ENCODE results near the gene MT1H. TPM values are rescaled to one million over a fixed set of nuclear protein-coding genes. Genes with fewer than 3 reads are reported as not detected.

The MT1H gene
- total RNA-seq, 2 experiments from 2014 or later: not detected

GRCh38 chr16:56689171-56689570 is 19.6 kb downstream of the MT1H start:
- Mint-ChIP-seq H3K4me1 (peaks cover 3% of the 10 kb centered on the region), H3K27me3 (peaks cover 2% of the 10 kb centered on the region), H3K36me3 (peaks cover 6% of the 10 kb centered on the region), H3K4me3 (no peak overlapping the region), H3K27ac (no peak overlapping the region), H3K9me3 (peaks cover 4% of the 10 kb centered on the region)
- no peak for ATAC-seq (ENCODE audit: low read depth)
- no peak for DNase-seq
- POLR2A ChIA-PET: no interaction called here

GRCh38 chr16:56690420-56691122 is 21.0 kb downstream of the MT1H start:
- POLR2A ChIA-PET: interaction anchor here (0.7 to 1.5 kb wide), 2 partner anchors 8 to 84 kb away, joined by 3 to 4 read pairs; partner anchors contain the start of gene MT1X
- Mint-ChIP-seq H3K27ac (no peak overlapping the region), H3K9me3 (peaks cover 4% of the 10 kb centered on the region), H3K4me1 (no peaks in the 10 kb centered on the region), H3K27me3 (peaks cover 2% of the 10 kb centered on the region), H3K36me3 (peaks cover 3% of the 10 kb centered on the region), H3K4me3 (no peak overlapping the region)
- no peak for DNase-seq
- no peak for ATAC-seq (ENCODE audit: low read depth)

- Mint-ChIP-seq H3K27me3 (peaks cover 2% of the 10 kb centered on the region), H3K9me3 (peaks cover 1% of the 10 kb centered on the region), H3K27ac (no peak overlapping the region), H3K4me3 (no peak overlapping the region), H3K4me1 (no peaks in the 10 kb centered on the region), H3K36me3 (no peaks in the 10 kb centered on the region)
- no peak for ATAC-seq (ENCODE audit: low read depth)
- no peak for DNase-seq
- POLR2A ChIA-PET: no interaction called here
Measured at GRCh38 chr16:56691885-56692284, 22.3 kb downstream of the MT1H start.

- H3K4me3 Mint-ChIP-seq: no peak overlapping the region
- POLR2A ChIA-PET: interaction anchor here (1.1 kb wide), 1 partner anchor 13 kb away, joined by 6 read pairs; the partner anchor contains the start of gene MT1X
- peaks cover 1% of the 10 kb centered on the region for H3K9me3 Mint-ChIP-seq
- no peak for DNase-seq
- no peaks in the 10 kb centered on the region for H3K4me1 Mint-ChIP-seq
- peaks cover 2% of the 10 kb centered on the region for H3K27me3 Mint-ChIP-seq
- ATAC-seq (ENCODE audit: low read depth): no peak
- peaks cover 2% of the 10 kb centered on the region for H3K36me3 Mint-ChIP-seq
- no peak overlapping the region for H3K27ac Mint-ChIP-seq
Measured at GRCh38 chr16:56695246-56695645, 25.6 kb downstream of the MT1H start.

GRCh38 chr16:56697456-56698155 is 28.0 kb downstream of the MT1H start:
- Mint-ChIP-seq H3K36me3 (peaks cover 2% of the 10 kb centered on the region), H3K4me1 (peaks cover 10% of the 10 kb centered on the region), H3K9me3 (no peaks in the 10 kb centered on the region), H3K27me3 (no peaks in the 10 kb centered on the region), H3K27ac (no peak overlapping the region), H3K4me3 (no peak overlapping the region)
- POLR2A ChIA-PET: interaction anchor here (1.6 kb wide), 1 partner anchor 15 kb away, joined by 7 read pairs; the partner anchor contains the start of gene MT1X
- ATAC-seq (ENCODE audit: low read depth): no peak
- DNase-seq: no peak

GRCh38 chr16:56700195-56700594 is 30.6 kb downstream of the MT1H start:
- Mint-ChIP-seq H3K9me3 (no peaks in the 10 kb centered on the region), H3K27me3 (no peaks in the 10 kb centered on the region), H3K4me1 (peaks cover 10% of the 10 kb centered on the region), H3K36me3 (peaks cover 2% of the 10 kb centered on the region), H3K27ac (no peak overlapping the region), H3K4me3 (no peak overlapping the region)
- POLR2A ChIA-PET: interaction anchor here (2.7 kb wide), 1 partner anchor 18 kb away, joined by 28 read pairs; the partner anchor contains the start of gene MT1X
- DNase-seq: no peak
- ATAC-seq (ENCODE audit: low read depth): no peak

- Mint-ChIP-seq H3K27ac (no peak overlapping the region), H3K27me3 (no peaks in the 10 kb centered on the region)
- ATAC-seq (ENCODE audit: low read depth): no peak
Measured at GRCh38 chr16:56700631-56701030, 31.0 kb downstream of the MT1H start.

GRCh38 chr16:56701534-56701933 is 31.9 kb downstream of the MT1H start:
- H3K4me1 Mint-ChIP-seq: peaks cover 13% of the 10 kb centered on the region
- no peak for DNase-seq
- H3K27ac Mint-ChIP-seq: peak overlapping the region; percentile 32
- no peaks in the 10 kb centered on the region for H3K9me3 Mint-ChIP-seq
- H3K36me3 Mint-ChIP-seq: peaks cover 2% of the 10 kb centered on the region
- no peak overlapping the region for H3K4me3 Mint-ChIP-seq
- H3K27me3 Mint-ChIP-seq: no peaks in the 10 kb centered on the region
- POLR2A ChIA-PET: interaction anchor here (0.7 to 2.7 kb wide), 10 partner anchors 9 to 124 kb away, joined by 3 to 28 read pairs (median 4); partner anchors contain the start of genes MT1X and MT2A
- ATAC-seq (ENCODE audit: low read depth): no peak

More at GRCh38 chr16:56700631-56701030, 31.0 kb downstream of the MT1H start:
- no peak overlapping the region for H3K4me3 Mint-ChIP-seq
- DNase-seq: no peak
- H3K4me1 Mint-ChIP-seq: peaks cover 12% of the 10 kb centered on the region
- POLR2A ChIA-PET: interaction anchor here (2.3 to 2.7 kb wide), 3 partner anchors 18 to 123 kb away, joined by 6 to 28 read pairs (median 14); partner anchors contain the start of genes MT1X and MT2A
- no peaks in the 10 kb centered on the region for H3K9me3 Mint-ChIP-seq
- H3K36me3 Mint-ChIP-seq: peaks cover 2% of the 10 kb centered on the region

GRCh38 chr16:56702836-56703235 is 33.2 kb downstream of the MT1H start:
- Mint-ChIP-seq H3K4me1 (peaks cover 17% of the 10 kb centered on the region), H3K9me3 (no peaks in the 10 kb centered on the region), H3K27me3 (no peaks in the 10 kb centered on the region), H3K36me3 (peaks cover 1% of the 10 kb centered on the region), H3K27ac (no peak overlapping the region), H3K4me3 (no peak overlapping the region)
- ATAC-seq (ENCODE audit: low read depth) (no peak), DNase-seq (no peak)
- POLR2A ChIA-PET: interaction anchor here (1.1 to 2.7 kb wide), 5 partner anchors 21 to 125 kb away, joined by 3 to 28 read pairs (median 6); partner anchors contain the start of genes MT1X and MT2A

GRCh38 chr16:56708525-56709442 is 39.2 kb downstream of the MT1H start:
- H3K4me3 Mint-ChIP-seq: peak overlapping the region; percentile 77
- no peaks in the 10 kb centered on the region for H3K27me3 Mint-ChIP-seq
- POLR2A ChIA-PET: interaction anchor here (0.6 to 1.9 kb wide), 9 partner anchors 18 to 223 kb away, joined by 3 to 10 read pairs (median 3); partner anchors contain the start of genes MT1X, MT2A and NUP93
- DNase-seq (peak; percentile 59), ATAC-seq (ENCODE audit: low read depth) (peak; percentile 95)
- H3K27ac Mint-ChIP-seq: peak overlapping the region; percentile 89
- peaks cover 4% of the 10 kb centered on the region for H3K36me3 Mint-ChIP-seq
- H3K9me3 Mint-ChIP-seq: peaks cover 4% of the 10 kb centered on the region
- peaks cover 41% of the 10 kb centered on the region for H3K4me1 Mint-ChIP-seq

- peaks cover 4% of the 10 kb centered on the region for H3K36me3 Mint-ChIP-seq
- H3K27ac Mint-ChIP-seq: peak overlapping the region; percentile 89
- H3K27me3 Mint-ChIP-seq: no peaks in the 10 kb centered on the region
- POLR2A ChIA-PET: interaction anchor here (0.6 to 1.9 kb wide), 5 partner anchors 17 to 101 kb away, joined by 3 to 10 read pairs (median 5); partner anchors contain the start of genes MT1X, MT2A and NUP93
- ATAC-seq (ENCODE audit: low read depth) (no peak), DNase-seq (no peak)
- H3K4me1 Mint-ChIP-seq: peaks cover 41% of the 10 kb centered on the region
- H3K4me3 Mint-ChIP-seq: peak overlapping the region; percentile 77
- H3K9me3 Mint-ChIP-seq: peaks cover 4% of the 10 kb centered on the region
Measured at GRCh38 chr16:56709443-56710040, 39.9 kb downstream of the MT1H start.

GRCh38 chr16:56710181-56710737 is 40.6 kb downstream of the MT1H start:
- Mint-ChIP-seq H3K27me3 (no peaks in the 10 kb centered on the region), H3K36me3 (peaks cover 4% of the 10 kb centered on the region), H3K27ac (peak overlapping the region; percentile 89), H3K4me3 (peak overlapping the region; percentile 77), H3K9me3 (peaks cover 4% of the 10 kb centered on the region), H3K4me1 (peaks cover 41% of the 10 kb centered on the region)
- ATAC-seq (ENCODE audit: low read depth) (no peak), DNase-seq (no peak)
- POLR2A ChIA-PET: interaction anchor here (1.6 kb wide), 1 partner anchor 8 kb away, joined by 4 read pairs; no protein-coding TSS in a partner anchor

All from activated naive CD8-positive, alpha-beta T cell treated with anti-CD3 and anti-CD28 coated beads, Interleukin-2, amount 10 ng/mL, durations not matched to agents 7 days and 5 days (primary cell).